ENCODE results near the gene DEAF1. TPM values are rescaled to one million over a fixed set of nuclear protein-coding genes. Genes with fewer than 3 reads are reported as not detected.

The DEAF1 gene
- total RNA-seq, 1 experiment from 2014 or later = 46.8 TPM

DNA sequence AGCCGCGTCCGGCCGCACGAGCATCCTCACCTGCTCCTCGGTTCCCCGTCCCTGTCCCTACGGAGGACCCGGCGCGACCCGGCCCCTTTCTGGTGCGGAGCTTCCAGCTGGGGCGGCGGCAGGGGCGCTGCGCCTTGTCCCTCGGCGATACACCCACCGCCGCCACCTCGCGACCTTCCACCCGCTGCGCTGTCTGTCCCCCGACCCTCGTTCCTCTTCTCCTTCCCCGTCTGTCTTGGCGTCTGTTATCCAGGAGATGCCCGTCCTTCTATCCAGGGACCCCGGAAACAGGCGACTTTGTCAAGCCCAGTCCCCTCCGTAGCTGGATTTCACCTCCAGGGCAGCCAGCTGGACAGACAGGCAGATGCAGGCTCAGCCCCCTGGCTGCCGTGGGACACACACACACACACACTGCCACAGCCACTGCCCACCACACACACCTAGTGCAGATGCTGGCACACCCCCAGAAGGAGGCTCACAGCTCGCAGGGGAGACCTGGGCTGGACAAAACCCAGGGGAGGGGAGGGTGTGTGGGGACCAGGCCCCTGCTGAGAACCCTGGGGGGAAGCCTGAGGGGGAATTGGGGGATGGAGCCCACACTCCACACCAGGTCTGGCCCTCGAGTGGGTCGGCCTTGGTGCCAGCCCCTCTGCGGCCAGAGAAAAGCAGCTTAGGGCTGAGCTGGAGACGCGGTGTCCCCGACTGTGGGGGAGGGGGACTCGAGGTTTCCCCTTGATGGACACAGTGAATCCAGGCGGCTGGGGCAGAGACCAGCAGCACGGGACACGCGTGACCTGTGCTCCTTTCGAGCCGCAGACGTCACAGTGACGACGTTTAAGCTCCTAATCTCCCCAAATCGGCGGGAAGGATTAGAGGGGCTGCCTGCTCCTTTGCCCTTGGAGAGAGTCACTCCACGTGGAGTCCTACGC lies 57.2 kb downstream of the DEAF1 start:
- no peak for DNase-seq (ENCODE audit: unreplicated experiment)
- intact Hi-C loops (cut with micrococcal nuclease) = no loop called here
- TF ChIP-seq, protein P1, sequence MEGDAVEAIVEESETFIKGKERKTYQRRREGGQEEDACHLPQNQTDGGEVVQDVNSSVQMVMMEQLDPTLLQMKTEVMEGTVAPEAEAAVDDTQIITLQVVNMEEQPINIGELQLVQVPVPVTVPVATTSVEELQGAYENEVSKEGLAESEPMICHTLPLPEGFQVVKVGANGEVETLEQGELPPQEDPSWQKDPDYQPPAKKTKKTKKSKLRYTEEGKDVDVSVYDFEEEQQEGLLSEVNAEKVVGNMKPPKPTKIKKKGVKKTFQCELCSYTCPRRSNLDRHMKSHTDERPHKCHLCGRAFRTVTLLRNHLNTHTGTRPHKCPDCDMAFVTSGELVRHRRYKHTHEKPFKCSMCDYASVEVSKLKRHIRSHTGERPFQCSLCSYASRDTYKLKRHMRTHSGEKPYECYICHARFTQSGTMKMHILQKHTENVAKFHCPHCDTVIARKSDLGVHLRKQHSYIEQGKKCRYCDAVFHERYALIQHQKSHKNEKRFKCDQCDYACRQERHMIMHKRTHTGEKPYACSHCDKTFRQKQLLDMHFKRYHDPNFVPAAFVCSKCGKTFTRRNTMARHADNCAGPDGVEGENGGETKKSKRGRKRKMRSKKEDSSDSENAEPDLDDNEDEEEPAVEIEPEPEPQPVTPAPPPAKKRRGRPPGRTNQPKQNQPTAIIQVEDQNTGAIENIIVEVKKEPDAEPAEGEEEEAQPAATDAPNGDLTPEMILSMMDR (IDR thresholded peaks at IDR 0.05; ENCODE audit: unreplicated experiment) = no peak
- Mint-ChIP-seq H3K36me3 (ENCODE audit: insufficient read depth, unreplicated experiment) (peaks cover 39% of the 10 kb centered on the region), H3K4me3 (ENCODE audit: unreplicated experiment) (no peak overlapping the region), H3K27me3 (ENCODE audit: insufficient read depth, unreplicated experiment) (no peaks in the 10 kb centered on the region), H3K4me1 (ENCODE audit: insufficient read depth, unreplicated experiment) (no peaks in the 10 kb centered on the region), H3K9me3 (ENCODE audit: unreplicated experiment) (no peaks in the 10 kb centered on the region), H3K27ac (ENCODE audit: low read depth, unreplicated experiment) (no peak overlapping the region)
- CTCF ChIA-PET = no interaction called here
- no TSS peak for BruUV-seq (replicated peaks)
- POLR2A ChIA-PET = interaction anchor here (0.6 to 1.3 kb wide), 3 partner anchors 15 to 73 kb away, joined by 3 read pairs; no protein-coding TSS in a partner anchor

DNA sequence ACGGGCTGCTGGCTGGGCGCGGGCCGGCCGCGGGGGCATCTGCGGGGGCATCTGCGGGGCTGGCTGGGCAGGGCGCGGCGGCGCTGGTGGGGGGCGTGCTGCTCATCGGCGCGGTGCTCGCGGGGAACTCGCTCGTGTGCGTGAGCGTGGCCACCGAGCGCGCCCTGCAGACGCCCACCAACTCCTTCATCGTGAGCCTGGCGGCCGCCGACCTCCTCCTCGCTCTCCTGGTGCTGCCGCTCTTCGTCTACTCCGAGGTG lies 57.8 kb downstream of the DEAF1 start:
- POLR2A ChIA-PET = interaction anchor here (0.6 kb wide), 1 partner anchor 72 kb away, joined by 3 read pairs; no protein-coding TSS in a partner anchor

DNA sequence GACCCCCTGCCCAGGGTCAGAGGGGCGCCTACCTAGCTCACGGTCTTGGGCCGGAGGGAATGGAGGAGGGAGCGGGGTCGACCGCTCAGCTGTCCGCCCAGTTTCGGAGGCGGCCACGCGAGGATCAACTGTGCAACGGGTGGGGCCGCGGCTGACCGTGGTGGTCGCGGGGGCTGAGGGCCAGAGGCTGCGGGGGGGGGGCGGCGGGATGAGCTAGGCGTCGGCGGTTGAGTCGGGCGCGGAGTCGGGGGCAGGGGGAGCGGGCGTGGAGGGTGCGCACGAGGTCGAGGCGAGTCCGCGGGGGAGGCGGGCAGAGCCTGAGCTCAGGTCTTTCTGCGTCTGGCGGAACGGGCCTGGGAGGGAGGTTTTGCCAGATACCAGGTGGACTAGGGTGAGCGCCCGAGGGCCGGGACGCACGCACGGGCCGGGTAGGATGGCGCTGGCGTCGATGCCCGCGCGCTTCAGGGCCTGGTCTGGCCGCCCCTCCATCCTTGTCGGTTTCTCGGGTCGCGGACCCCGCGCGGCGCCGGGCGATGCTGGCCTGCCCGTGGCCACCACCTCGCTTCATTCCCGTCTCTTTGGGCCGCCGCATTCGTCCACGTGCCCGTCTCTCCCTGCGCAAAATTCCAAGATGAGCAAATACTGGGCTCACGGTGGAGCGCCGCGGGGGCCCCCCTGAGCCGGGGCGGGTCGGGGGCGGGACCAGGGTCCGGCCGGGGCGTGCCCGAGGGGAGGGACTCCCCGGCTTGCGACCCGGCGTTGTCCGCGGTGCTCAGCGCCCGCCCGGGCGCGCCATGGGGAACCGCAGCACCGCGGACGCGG lies 58.3 kb downstream of the DEAF1 start, which contains the start of gene DRD4:
Gene DRD4 (plus strand): TSS at position 759 of the 822 bp plus-strand sequence. CDS start 36 bp downstream, at position 795.
- Mint-ChIP-seq H3K9me3 (ENCODE audit: unreplicated experiment) (no peaks in the 10 kb centered on the region), H3K4me1 (ENCODE audit: insufficient read depth, unreplicated experiment) (no peaks in the 10 kb centered on the region), H3K4me3 (ENCODE audit: unreplicated experiment) (no peak within 1 kb of the TSS), H3K36me3 (ENCODE audit: insufficient read depth, unreplicated experiment) (peaks cover 33% of the 10 kb centered on the region), H3K27ac (ENCODE audit: low read depth, unreplicated experiment) (no peak within 1 kb of the TSS), H3K27me3 (ENCODE audit: insufficient read depth, unreplicated experiment) (no peaks in the 10 kb centered on the region)
- POLR2A ChIA-PET = no interaction called here
- TF ChIP-seq, protein P1 (IDR thresholded peaks at IDR 0.05; ENCODE audit: unreplicated experiment) = no peak
- intact Hi-C loops (cut with micrococcal nuclease) = no loop called here
- DNase-seq (ENCODE audit: unreplicated experiment) = no peak
- CTCF ChIA-PET = no interaction called here
- BruUV-seq (replicated peaks) = no TSS peak

More for the DNA sequence above, 57.8 kb downstream of the DEAF1 start:
- TF ChIP-seq, protein P1 (IDR thresholded peaks at IDR 0.05; ENCODE audit: unreplicated experiment) = no peak
- Mint-ChIP-seq H3K27ac (ENCODE audit: low read depth, unreplicated experiment) (no peak overlapping the region), H3K4me1 (ENCODE audit: insufficient read depth, unreplicated experiment) (no peaks in the 10 kb centered on the region), H3K4me3 (ENCODE audit: unreplicated experiment) (no peak overlapping the region), H3K27me3 (ENCODE audit: insufficient read depth, unreplicated experiment) (no peaks in the 10 kb centered on the region), H3K9me3 (ENCODE audit: unreplicated experiment) (no peaks in the 10 kb centered on the region), H3K36me3 (ENCODE audit: insufficient read depth, unreplicated experiment) (peaks cover 34% of the 10 kb centered on the region)
- BruUV-seq (replicated peaks) = no TSS peak
- intact Hi-C loops (cut with micrococcal nuclease) = no loop called here
- DNase-seq (ENCODE audit: unreplicated experiment) = no peak
- CTCF ChIA-PET = no interaction called here

DNA sequence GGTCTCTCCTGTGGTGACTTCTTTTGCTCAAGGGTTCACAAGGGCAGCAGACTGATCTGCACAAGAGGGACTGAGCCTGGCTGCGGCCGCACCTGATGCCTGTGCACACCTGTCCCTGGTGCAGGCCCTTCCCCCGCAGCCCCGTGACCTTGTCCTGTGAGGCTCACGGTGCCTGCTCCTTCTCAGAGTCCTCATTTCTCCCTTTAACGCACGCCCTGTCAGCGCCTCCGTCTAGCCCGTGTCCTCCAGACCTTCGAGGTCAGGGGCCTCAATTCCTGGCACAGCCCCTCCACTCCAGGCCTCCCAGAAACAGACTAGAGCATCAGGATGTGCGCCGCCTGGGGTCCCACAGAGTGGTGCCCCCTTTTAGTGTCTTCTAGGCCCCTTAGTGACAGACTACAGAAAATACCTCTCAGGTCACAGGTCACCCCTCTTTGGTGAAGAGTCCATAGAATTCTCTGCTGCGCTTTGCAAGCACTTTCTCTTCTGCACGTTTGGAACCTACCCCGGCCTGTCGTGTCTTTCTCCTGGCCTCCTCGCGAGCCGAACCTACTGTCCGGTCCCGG lies 59.0 kb downstream of the DEAF1 start:
- BruUV-seq (replicated peaks) = no TSS peak
- H3K4me3 Mint-ChIP-seq (ENCODE audit: unreplicated experiment) = no peak overlapping the region
- TF ChIP-seq, protein P1 (IDR thresholded peaks at IDR 0.05; ENCODE audit: unreplicated experiment) = no peak
- H3K27me3 Mint-ChIP-seq (ENCODE audit: insufficient read depth, unreplicated experiment) = no peaks in the 10 kb centered on the region
- intact Hi-C loops (cut with micrococcal nuclease) = no loop called here
- peaks cover 28% of the 10 kb centered on the region for H3K36me3 Mint-ChIP-seq (ENCODE audit: insufficient read depth, unreplicated experiment)
- no peaks in the 10 kb centered on the region for H3K4me1 Mint-ChIP-seq (ENCODE audit: insufficient read depth, unreplicated experiment)
- H3K27ac Mint-ChIP-seq (ENCODE audit: low read depth, unreplicated experiment) = no peak overlapping the region
- no peak for DNase-seq (ENCODE audit: unreplicated experiment)
- ChIA-PET CTCF (no interaction called here), POLR2A (no interaction called here)
- H3K9me3 Mint-ChIP-seq (ENCODE audit: unreplicated experiment) = no peaks in the 10 kb centered on the region
